BJ (cell line): ENCODE results near the gene ATP5F1E. TPM values are rescaled to one million over a fixed set of nuclear protein-coding genes. Genes with fewer than 3 reads are reported as not detected.

Experiments used
- CTCF ChIA-PET: fragments of 350-600 bp; formaldehyde crosslinking; extraction: SDS; loops from one replicate; lab custom pipeline; 2021; ENCODE audit warnings: antibody characterized with exemption, inconsistent platforms; lab: Yijun Ruan, JAX
- POLR2A ChIA-PET: fragments of 300-600 bp; sonication (Branson Sonifier 250); formaldehyde crosslinking; extraction: SDS; loops from one replicate; lab custom pipeline; 2021; ENCODE audit warnings: antibody characterized with exemption; lab: Charles Lee
- DNase-seq: peaks from one replicate; pipeline ENCODE4 v3.0.0-alpha.2; 2011; ENCODE audit warnings: low read depth
- H3K27me3 ChIP-seq: 2 replicates; pipeline ENCODE4 v1.6.0; 2011; ENCODE audit warnings: low read length; ENCODE audit not compliant: control insufficient read depth, insufficient read depth
- H3K36me3 ChIP-seq: 2 replicates; pipeline ENCODE4 v1.5.1; 2011; ENCODE audit warnings: low read length; ENCODE audit not compliant: control insufficient read depth, insufficient read depth
- H3K4me3 ChIP-seq: 2 replicates; pipeline ENCODE4 v1.5.1; 2011; ENCODE audit warnings: low read depth, mild to moderate bottlenecking, control low read depth, low read length
- CTCF ChIP-seq: IDR thresholded peaks from 2 replicates; pipeline ENCODE4 v1.5.1; 2011; ENCODE audit warnings: low read depth, mild to moderate bottlenecking, control low read depth, inconsistent platforms, low read length, moderate library complexity; ENCODE audit not compliant: insufficient read depth
- polyA plus RNA-seq: library from polyadenylated mRNA; depleted of rRNA; stranded (reverse); fragments of >200 nt; gene quantifications from 2 replicates; pipeline ENCODE4 v1.2.3, GENCODE V29; 2011

The ATP5F1E gene
- polyA plus RNA-seq, 1 experiment, result 54.5 TPM

DNA sequence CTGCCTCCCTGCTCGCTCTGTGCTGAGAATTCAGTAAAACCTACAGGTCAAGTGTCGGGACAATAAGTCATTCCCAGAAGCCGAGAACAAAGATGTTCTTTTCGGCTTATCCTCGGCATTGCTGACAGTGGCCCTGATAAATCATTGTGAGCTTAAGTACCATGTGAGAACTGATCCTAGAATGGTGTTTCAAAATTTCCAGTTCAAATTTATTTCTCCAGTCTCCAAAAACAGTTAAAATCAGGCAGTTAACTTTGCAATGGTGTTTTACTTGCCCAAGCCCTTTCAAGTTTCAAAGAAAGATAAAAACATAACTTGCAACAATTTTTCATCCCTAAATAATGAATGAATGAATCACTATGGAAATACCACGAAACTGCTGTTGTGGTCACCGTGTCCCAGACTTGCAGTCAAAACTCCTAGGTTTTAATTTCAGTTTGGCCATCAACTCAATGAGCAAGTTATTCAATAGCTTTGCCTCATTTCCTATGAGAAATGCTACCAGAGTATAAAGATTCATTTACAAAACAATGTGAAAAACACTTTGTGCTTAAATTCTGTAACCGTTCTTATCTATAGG is 4.3 kb downstream of the ATP5F1E start:
- no peak overlapping the region for H3K4me3 ChIP-seq
- ChIA-PET CTCF (interaction anchor here (1.2 to 1.6 kb wide), 3 partner anchors 17 to 194 kb away, joined by 3 to 4 read pairs (median 4); no protein-coding TSS in a partner anchor), POLR2A (no interaction called here)
- H3K36me3 ChIP-seq, result peaks cover 14% of the 10 kb centered on the region
- no peak for TF ChIP-seq CTCF
- DNase-seq, result no peak
- no peaks in the 10 kb centered on the region for H3K27me3 ChIP-seq

DNA sequence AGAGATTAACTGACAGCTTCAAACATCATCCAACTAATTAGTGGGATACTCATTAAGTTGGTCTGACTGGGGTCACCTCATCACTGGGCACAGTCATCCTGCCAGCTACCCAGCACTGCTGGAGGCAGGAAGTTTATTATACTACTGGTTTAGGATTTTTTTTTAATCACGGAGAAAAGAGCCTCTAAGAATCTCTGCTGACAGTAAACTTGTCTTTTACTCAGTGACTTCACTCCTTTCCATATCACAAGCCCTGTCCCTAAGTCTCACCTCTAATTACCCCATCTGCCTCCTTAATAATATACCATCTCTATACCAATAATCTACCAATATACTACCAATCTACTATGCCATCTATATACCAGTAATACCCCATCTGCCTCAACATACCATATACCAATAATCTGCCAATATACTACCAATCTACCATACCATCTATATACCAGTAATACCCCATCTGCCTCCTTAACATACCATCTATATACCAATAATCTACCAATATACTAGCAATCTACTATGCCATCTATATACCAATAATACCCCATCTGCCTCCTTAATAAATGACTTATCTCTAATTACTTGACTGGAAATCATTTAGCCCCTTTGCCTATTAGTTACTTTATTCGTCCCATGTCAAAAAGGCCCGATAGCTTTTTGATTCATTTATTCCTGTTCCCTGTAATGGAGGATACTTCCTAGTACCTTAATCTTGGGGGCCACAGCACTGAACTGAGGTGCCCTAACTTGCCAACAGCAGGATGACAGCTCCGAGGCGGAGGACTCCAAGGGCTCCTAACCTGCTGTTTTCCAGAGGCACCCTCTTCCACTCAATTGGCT is 5.0 kb downstream of the ATP5F1E start:
- Histone ChIP-seq H3K27me3 (no peaks in the 10 kb centered on the region), H3K36me3 (peaks cover 15% of the 10 kb centered on the region), H3K4me3 (no peak overlapping the region)
- CTCF ChIA-PET, result interaction anchor here (0.5 to 1.6 kb wide), 4 partner anchors 17 to 163 kb away, joined by 3 to 4 read pairs (median 3); no protein-coding TSS in a partner anchor
- DNase-seq, result no peak
- POLR2A ChIA-PET, result no interaction called here
- no peak for TF ChIP-seq CTCF

- CTCF ChIA-PET, result no interaction called here
- POLR2A ChIA-PET, result no interaction called here
- Histone ChIP-seq H3K27me3 (no peaks in the 10 kb centered on the region), H3K4me3 (no peak overlapping the region), H3K36me3 (peaks cover 15% of the 10 kb centered on the region)
- TF ChIP-seq CTCF, result no peak
- DNase-seq, result no peak
Measured at GRCh38 chr20:59025511-59025910, 6.6 kb downstream of the ATP5F1E start.

GRCh38 chr20:59025086-59025485 is 7.0 kb downstream of the ATP5F1E start:
- no peak for DNase-seq
- H3K27me3 ChIP-seq, result no peaks in the 10 kb centered on the region
- H3K4me3 ChIP-seq, result no peak overlapping the region
- H3K36me3 ChIP-seq, result peaks cover 15% of the 10 kb centered on the region
- ChIA-PET CTCF (no interaction called here), POLR2A (no interaction called here)
- TF ChIP-seq CTCF, result no peak

GRCh38 chr20:59024111-59024530 is 8.0 kb downstream of the ATP5F1E start:
- ChIA-PET POLR2A (no interaction called here), CTCF (interaction anchor here (0.7 to 1.1 kb wide), 2 partner anchors 8 to 14 kb away, joined by 3 to 4 read pairs; no protein-coding TSS in a partner anchor)
- DNase-seq, result no peak
- Histone ChIP-seq H3K4me3 (no peak overlapping the region), H3K27me3 (no peaks in the 10 kb centered on the region), H3K36me3 (peaks cover 15% of the 10 kb centered on the region)
- TF ChIP-seq CTCF, result no peak
